GM12874 (cell line): ENCODE results near the gene PDIA2.

ENCODE experiments used
- TF ChIP-seq, protein P1 (sequence below): IDR thresholded peaks from 2 replicates; pipeline ENCODE4 v1.5.1; 2011; ENCODE audit warnings: low read depth, mild to moderate bottlenecking, control low read depth, low read length, moderate library complexity; ENCODE audit not compliant: insufficient read depth

Gene PDIA2

DNA sequence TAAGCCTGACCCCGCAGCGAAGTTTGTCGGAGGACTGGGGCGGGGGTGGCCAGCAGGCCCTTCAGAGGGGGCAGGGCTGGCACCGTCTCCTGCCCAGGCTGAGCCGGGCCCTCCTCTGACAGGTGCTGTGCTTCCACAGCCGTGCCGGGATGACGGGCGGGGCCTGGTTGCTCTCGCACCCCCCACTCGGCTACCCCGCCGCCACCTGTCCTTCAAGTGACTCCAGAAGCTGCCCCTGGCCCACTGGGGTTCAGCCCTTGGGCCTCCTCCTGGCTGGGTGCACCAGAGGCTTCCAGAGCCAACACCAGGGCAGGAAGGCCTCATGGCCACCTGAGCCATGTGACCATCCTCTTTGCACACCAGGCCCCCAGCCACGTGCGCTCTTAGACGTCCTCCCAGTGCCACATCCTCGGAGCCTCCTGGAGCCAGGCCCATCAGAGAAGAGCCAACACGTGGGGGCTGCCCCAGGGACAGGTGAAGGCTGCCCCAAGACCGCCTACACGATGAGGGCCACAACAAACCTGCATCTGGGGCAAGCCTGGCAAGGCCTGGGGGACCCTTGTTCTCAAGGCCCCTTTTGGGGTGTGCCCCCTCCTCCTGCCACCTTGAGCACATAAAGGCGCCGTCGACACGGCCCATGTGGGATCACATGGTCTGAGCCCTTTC, 7.2 kb downstream of the PDIA2 start:
- TF ChIP-seq, protein P1, sequence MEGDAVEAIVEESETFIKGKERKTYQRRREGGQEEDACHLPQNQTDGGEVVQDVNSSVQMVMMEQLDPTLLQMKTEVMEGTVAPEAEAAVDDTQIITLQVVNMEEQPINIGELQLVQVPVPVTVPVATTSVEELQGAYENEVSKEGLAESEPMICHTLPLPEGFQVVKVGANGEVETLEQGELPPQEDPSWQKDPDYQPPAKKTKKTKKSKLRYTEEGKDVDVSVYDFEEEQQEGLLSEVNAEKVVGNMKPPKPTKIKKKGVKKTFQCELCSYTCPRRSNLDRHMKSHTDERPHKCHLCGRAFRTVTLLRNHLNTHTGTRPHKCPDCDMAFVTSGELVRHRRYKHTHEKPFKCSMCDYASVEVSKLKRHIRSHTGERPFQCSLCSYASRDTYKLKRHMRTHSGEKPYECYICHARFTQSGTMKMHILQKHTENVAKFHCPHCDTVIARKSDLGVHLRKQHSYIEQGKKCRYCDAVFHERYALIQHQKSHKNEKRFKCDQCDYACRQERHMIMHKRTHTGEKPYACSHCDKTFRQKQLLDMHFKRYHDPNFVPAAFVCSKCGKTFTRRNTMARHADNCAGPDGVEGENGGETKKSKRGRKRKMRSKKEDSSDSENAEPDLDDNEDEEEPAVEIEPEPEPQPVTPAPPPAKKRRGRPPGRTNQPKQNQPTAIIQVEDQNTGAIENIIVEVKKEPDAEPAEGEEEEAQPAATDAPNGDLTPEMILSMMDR, result no peak

DNA sequence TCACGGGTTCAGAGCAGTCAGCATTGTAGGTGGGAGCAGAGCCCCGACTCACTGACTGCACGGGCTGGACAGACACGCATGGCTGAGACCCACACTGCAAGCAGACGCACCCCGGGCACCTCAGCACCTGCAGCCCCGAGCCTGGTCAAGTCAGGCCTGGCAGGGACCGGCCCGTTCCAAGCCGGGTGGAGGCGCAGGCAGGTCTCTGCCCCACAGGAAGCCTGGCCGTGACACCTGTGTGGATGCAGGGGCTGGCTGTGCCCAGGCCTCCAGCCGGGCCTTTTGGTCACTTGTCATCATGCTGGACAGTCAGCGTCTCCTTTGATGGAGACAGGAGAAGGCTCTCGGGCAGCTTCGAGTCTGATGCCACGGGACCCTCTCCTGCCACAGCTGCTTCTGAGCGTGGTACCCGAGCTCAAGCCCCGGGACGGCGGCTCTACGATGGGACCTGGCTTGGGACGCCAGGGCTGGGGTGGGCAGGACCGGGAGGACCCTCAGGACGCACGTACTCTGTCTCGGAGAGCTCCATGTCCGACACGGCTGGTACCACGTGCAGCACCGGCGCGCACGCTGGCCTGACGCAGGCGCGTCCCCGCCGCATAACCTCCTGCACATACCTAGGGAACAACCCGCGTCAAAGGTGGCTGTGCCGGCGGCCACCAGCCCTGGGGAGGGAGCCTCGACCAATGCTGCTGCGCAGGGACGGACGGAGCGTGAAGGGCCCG, 7.9 kb downstream of the PDIA2 start:
- TF ChIP-seq, protein P1, result no peak

DNA sequence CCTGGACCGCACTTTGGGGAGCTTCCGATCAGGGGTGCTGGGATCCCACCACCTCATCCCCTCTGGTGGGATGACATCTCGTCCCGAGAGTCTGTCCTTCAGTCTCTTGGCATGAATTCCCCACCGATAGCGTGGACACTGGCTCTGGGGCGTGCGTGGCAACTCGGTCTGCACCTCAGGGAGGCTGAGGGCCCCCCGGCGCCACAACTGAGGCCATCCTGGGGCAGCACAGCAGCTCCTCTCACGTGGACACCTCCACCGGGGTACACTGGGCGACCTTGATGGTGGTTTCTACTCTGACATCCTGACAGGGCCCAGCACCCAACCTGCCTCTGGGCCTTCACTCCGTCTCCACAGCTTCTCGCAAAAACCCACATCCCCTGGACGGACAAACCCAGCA, 8.6 kb downstream of the PDIA2 start:
- TF ChIP-seq, protein P1, result no peak

DNA sequence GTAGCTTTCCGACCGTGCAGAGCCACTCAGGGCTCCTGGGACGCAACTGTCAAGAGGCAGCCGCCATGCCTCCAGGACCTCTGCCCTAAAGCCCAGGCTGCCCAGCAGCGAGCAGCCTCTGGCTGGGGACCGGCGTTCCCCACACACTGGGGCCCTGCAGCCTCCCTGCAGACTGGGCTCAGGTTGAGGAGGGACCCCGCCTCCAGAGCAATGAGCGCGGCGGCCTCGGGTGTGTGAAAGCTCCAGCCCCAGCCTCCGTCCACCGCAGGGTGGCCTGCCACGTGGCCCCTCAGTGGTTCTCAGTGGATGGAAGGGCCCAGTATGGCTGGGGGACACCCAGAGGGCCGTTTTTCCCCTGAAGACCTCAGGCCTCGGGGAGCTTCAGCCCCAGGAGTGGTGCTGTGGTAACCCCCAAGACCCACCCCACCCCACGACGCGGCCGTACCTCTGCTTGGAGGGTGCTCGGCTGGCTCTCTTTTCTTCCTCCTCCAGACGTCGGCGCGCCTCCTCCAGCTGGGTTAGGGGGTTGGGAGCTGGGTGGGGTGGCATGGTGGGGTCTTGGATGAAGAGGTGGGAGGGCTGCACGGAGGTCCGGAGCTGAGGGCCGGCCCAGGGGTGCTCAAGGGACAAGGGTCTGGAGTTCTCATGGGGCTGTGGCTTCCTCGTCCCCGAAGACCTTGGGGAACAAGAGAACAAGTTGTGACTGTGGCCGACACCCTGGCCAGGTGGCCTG, 10.2 kb downstream of the PDIA2 start:
- TF ChIP-seq, protein P1, result no peak

DNA sequence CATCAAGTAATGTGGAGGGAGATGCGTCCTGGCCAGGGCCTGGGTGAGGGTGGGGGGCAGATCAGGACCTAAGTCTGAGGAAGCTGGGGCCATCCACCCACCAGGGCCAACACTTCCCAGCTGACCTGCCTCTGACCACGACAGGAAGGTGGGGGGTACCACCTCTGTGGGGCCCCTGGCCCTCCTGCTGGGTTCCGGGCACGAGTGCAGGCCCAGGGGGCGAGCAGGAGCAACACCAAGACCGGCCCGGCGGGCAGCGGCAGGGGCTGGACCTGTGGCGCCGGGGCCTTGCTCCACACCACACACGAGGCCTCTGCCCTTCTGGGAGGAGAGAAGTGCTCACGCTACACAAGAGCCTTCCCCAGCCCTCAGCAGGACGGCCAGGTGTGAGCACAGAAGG, 13.3 kb downstream of the PDIA2 start:
- TF ChIP-seq, protein P1, result no peak

DNA sequence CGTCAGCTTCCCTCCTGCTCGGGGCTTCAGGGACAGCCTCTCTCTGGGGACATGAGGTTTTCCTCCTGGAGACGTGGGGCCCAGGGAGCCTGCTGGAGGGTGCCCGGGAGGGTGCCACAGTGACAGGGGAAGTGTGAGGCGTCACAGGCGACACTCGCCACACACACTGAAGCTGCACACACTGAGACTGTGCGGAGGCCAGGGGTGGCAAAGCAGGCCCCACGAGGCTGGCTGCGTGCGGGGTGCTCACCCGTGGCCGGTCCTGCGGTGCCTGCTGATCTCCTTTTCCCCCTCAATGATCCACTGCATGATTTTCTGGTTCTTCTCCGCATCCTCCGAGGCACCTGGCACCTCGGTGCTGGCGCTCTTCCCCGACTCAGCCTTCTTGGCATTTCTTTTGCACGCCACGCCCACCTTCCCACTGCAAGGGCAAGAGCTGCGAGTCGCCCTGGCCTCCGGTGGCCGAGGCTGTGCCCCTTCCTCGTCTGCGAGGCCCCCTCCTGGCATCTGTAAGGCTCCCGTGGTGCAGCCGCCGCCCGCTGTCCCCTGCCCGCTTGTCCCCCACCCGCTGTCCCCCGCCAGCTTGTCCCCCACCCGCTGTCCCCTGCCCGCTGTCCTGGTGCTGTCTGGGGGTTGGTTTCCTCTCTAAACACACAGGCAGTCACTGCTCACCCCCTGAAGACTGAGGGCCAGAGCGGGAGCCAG, 14.0 kb downstream of the PDIA2 start:
- TF ChIP-seq, protein P1, result no peak

DNA sequence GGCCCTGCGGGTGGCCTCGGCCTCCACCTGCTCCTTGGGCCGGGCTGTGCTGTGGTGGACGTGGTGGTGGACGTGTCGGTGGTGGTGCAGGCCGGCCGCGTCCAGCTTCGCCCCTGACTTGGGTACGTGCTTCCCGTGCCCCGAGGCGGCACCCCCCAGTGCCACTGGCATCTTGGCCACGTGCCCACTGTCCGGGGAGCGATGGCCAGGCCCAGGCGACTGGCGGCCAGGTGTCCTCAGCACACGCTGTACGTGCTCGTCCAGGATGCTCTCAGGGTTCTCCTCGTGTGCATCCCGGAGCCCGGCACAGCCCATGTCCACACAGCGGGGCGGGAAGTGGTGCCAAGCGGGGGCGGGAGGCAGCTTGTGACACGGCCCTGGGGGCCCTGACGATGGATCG, 14.9 kb downstream of the PDIA2 start:
- TF ChIP-seq, protein P1, result no peak
